ENCODE data around the gene ALS2CL.

ALS2CL gene

DNA sequence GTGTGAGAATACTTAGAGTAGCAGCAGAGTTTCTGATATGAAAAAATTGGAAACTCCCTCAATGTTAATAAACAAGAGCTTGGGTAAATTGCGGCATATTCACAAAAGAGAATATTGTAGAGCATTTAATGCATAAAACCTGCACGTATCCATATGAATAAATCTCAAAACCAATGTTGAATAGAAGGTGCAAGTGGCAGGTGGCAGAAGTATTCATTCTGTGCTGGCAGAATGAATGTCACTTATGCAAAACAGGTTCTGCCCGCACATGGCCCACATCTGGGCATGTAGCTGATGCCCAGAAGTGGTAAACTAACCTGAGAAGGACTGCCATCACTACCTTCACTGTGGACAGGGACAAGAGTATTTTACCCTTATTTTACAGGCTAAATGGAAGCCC is 38.3 kb upstream of the ALS2CL start:
- TF ChIP-seq, protein P1, sequence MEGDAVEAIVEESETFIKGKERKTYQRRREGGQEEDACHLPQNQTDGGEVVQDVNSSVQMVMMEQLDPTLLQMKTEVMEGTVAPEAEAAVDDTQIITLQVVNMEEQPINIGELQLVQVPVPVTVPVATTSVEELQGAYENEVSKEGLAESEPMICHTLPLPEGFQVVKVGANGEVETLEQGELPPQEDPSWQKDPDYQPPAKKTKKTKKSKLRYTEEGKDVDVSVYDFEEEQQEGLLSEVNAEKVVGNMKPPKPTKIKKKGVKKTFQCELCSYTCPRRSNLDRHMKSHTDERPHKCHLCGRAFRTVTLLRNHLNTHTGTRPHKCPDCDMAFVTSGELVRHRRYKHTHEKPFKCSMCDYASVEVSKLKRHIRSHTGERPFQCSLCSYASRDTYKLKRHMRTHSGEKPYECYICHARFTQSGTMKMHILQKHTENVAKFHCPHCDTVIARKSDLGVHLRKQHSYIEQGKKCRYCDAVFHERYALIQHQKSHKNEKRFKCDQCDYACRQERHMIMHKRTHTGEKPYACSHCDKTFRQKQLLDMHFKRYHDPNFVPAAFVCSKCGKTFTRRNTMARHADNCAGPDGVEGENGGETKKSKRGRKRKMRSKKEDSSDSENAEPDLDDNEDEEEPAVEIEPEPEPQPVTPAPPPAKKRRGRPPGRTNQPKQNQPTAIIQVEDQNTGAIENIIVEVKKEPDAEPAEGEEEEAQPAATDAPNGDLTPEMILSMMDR (IDR thresholded peaks at IDR 0.05; ENCODE audit: low read depth, low read length), result no peak

DNA sequence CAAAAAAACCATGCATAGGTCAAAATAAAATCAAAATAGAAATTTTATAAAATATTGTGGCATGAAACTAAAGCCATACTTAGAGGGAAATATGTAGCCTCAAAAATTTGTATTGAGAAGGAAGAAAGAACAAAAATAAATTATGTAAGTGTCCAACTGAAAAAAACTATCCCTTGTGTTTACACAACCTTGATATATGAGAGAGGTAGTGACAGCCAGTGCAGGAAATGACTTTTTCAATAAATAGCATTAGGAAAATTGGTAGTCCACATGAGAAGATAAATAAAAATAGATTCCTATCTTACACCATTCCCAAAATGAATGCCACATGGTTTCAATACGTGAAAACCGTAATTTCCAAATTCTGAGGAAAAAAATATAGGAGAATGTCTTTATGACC is 37.3 kb upstream of the ALS2CL start:
- no peak for DNase-seq (ENCODE audit: extremely low read depth, low read depth)
- TF ChIP-seq, protein P1 (IDR thresholded peaks at IDR 0.05; ENCODE audit: low read depth, low read length), result no peak

More for the DNA sequence above, 38.3 kb upstream of the ALS2CL start:
- DNase-seq (ENCODE audit: extremely low read depth, low read depth), result no peak

DNA sequence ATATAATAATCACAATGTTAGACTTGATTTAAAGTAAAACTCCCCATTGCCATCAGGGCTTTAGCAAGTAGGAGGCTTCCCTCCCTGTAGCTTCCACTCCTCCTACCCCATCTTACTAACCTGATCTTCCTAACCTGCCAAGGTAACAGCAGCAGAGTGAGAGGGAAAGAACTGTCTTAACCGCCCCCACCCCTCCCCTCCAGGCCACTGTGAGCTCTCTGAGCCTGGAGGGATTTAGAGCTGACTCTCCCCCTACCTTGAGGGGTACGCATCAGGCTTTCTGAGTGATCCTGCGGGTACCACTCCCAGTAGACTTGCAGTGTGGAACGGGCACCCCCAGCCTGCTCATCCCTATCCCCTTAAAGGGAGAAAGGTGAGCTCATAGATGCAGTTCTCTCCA is 35.6 kb upstream of the ALS2CL start:
- no peak for DNase-seq (ENCODE audit: extremely low read depth, low read depth)

DNA sequence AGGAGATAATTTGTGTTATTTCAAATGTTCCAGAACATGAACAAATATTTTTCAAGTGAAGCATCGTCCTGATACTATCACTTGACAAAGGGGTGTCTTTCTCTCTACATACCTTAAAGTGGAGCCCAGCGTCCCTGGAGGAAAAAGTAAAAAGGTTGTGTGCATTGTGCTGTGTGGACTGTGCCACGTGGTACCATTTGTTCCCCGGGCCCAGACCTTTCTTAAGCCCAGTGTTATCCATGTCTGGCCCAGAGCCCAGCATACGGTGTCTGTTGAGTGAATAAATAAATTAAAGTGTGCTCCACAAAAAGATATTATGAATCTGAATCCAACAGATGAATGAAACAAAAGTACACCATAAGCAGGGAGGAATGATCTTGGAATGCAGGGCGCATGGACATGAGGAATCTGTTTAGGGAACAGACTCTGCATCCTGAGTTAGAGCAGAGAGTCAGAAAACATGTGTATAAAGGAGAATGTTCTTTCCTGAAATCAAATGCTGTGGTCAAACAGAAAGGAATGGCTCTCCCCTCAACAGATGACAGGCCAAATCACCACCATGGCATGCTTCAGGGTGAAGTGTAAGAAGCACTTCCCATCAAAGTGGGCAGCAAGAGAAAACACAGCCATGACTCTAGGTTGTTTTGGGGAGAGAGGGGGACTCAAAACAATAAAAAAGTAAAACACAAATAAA is 32.3 kb upstream of the ALS2CL start:
- TF ChIP-seq, protein P1 (IDR thresholded peaks at IDR 0.05; ENCODE audit: low read depth, low read length), result no peak

More for the DNA sequence above, 35.6 kb upstream of the ALS2CL start:
- TF ChIP-seq, protein P1 (IDR thresholded peaks at IDR 0.05; ENCODE audit: low read depth, low read length), result no peak

DNA sequence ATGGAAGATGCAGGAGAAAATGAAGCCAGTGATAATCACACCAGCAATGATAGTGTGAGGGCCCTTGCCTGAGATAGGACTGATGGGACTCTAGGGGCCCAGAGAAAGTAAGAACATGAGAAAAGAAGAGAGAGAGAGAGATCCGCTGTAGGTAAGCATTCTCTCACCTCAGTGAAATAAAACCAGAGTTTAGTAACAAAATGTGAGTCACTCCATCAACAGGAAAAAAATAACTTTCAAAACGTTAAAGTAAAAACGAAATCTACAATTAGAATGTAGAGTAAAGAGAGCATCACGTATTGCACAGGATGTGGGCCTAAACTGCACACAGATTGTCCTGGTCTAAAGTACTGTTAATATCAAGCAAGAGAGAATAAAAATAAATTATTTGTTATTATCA is 30.9 kb upstream of the ALS2CL start:
- DNase-seq (ENCODE audit: extremely low read depth, low read depth), result no peak
- TF ChIP-seq, protein P1 (IDR thresholded peaks at IDR 0.05; ENCODE audit: low read depth, low read length), result no peak

More for the DNA sequence above, 32.3 kb upstream of the ALS2CL start:
- no peak for DNase-seq (ENCODE audit: extremely low read depth, low read depth)

DNA sequence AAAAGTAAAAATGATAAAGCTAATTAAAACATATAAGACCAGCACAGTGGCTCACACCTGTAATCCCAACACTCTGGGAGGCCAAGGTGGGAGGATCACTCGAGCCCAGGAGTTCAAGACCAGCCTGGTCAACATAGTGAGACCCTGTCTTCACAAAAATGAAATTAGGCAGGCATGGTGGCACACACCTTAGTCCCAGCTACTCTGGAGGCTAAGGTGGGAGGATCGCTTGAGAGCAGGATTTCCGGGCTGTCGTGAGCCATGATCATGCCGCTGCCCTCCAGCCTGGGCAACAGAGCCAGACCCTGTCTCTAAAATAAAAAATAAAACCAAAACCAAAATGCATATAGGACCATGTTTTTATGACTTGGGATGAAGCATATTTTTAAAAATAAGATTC is 29.0 kb upstream of the ALS2CL start:
- DNase-seq (ENCODE audit: extremely low read depth, low read depth), result no peak
- TF ChIP-seq, protein P1 (IDR thresholded peaks at IDR 0.05; ENCODE audit: low read depth, low read length), result no peak

DNA sequence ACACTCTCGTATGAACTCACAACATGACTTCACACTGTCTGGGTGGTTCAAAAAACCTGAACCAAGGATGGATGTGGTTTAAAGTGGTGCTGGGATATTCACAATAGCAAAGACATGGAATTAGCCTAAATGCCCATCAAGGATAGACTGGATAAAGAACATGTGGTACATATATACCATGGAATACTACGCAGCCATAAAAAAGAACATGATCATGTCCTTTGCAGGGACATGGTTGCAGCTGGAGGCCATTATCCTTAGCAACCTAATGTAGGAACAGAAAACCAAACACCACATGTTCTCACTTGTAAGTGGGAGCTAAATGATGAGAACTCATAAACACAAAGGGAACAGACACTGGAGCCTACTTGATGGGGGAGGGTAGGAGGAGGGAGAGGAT is 27.5 kb upstream of the ALS2CL start:
- TF ChIP-seq, protein P1 (IDR thresholded peaks at IDR 0.05; ENCODE audit: low read depth, low read length), result no peak
- no peak for DNase-seq (ENCODE audit: extremely low read depth, low read depth)

All from AG09319 (cell line).